NCI-H1105 treated with DMSO at 0.1 percent for 48 hours (cell line): ENCODE data around the gene UBFD1.
A peak's percentile ranks its signal among the peaks of the same experiment; 100 is the strongest.
"Not testable (repeated sequence)": the region's sequence is repeated elsewhere in the genome, so short reads cannot be mapped to it uniquely, and the experiment has no call there.

Source experiments
- DNase-seq: peaks from one replicate; lab custom pipeline; 2025; lab: John Stamatoyannopoulos, UW

Gene UBFD1

DNA sequence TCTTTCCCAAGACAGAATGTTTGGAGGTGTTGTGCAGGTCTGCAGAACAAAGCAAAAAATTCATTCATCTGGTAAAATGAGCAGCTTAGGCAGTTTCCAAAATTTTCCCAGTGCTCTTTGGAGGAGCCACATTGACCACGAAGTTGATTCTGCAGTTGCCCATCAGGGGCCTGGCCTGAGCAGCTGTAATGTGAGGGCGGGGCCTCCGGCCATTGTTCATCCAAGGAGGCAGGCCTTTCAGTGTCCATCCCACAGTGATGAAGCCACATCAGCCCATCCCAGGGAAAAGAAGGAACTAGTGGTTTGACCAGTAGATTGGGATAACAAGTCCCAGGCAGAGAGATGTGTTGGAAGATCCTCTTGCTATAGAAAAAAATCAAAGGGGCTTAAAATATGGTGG is 10.1 kb downstream of the UBFD1 start:
- no peak for DNase-seq

DNA sequence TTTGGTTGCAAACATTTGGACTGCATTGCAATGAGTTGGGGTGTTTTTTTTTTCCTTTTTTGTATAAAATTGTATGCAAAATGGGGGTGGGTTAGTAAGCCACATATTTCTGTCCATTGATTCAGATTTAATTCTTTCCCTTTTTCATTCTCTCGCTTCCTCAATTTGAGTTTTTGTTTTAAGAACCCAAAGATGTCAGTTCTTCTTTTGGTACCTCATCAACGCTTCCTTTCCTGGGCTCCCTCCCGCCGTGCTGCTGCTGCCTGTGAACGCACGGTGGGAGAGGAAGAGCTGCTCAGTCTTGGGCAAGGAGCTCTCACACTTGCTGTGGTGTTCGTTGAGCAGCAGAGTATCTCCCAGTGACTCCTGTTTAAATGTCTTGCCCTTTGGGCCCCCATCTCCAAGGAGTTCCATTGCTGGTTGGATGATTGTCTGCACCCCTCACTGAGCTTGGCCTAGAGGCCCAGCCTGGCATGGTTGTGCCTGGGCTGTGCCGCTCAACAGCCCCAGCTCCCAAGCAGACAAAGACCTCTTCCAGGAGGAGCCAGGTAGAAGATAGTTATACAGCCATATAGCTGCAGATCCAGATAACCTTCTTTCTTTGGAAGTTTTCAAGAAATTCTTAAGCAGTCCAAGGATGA is 13.6 kb downstream of the UBFD1 start:
- no peak for DNase-seq

DNA sequence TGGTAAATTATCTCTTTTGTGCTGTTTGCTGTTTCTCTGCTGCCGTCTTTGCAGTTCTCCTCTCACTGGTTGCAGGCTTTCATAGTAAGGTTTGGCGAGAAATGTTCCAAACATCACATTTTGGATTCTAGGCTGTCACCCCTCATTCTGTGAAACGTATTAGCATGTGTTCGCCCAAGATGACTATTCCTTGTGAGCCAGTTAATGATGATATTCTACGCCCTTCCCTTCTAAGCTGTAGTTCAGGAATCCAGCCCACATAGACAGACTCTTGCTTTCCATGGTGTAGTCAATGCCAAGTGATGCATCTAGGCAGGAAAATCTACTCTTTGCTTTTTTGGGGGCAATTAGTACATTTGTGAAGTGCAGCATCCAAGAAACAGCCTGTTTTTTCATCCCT is 14.4 kb downstream of the UBFD1 start:
- DNase-seq: no peak

DNA sequence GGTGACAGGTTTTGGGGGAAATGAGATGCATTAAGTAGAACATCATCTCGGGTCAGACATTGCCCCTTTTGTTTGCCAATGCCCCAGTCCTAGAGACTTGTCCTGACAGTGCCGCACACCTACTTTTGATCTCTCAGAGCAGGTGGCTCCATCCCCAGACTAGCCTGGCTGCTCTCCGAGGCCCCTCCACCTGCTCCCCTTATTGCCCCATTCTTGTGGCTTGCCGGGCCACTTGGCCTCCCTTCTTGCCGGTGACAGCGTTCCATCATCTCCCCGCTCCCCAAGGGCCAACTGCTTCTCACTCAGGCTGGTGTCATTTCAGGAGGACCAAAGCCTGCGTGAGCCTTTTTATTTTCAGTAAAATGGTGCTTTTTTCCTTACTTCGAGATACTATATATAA is 14.9 kb downstream of the UBFD1 start:
- DNase-seq: no peak

DNA sequence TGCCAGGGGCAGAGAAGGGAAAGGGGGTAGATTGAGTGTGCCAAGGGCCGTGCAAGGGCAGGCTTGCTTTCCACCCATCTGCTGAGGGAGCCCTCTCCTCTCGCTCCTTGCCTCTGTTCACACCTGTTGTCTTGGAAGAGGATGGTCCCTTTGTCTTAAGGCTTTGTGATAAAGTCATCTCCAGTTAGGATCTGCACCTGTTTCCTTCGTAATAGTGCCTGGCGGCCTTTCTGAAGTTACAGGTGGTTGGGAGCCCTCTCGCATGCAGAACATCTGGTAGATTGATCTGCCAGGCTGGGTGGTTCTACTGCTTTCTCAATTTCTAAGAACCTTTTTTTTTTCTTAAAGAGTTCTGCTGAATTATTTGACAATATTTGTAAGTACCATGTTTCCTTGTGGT is 16.3 kb downstream of the UBFD1 start:
- no peak for DNase-seq

DNA sequence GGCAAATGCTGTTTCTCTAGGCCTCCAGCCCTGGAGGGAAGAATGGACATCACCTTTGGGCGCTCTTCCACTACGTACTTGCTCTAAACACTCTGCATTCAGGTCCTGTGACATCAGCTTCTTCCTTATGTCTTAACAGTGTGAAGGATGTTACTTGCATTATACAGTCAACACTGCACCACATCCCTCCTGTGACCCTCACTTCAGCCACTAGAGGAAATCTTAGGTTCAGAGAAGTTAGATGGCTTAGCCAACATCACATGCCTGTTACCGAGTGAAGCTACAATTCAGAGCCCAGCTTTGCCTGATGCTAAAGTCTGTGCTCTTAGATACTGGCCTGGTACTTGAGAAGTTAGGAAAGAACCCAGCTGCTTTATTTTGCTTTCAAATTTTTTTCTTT is 18.3 kb downstream of the UBFD1 start:
- no peak for DNase-seq

DNA sequence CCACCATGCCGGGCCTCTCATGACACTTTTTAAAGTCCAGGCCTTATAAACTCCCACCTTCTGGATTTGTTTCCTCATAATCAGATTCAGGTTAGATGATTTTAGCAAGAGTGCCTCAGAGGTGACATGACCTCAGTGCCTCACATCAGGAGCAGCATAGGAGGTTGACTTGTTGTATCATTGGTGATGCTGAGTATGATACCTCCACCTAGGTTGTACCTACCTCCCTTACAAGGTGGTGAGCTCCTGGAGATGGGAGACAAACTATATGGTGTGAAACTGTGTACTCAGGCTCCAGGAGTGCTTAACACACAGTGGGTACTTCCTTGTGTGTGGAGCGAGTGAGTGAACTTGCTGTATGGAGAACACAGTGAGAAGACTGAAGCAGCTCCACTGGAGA is 20.0 kb downstream of the UBFD1 start:
- no peak for DNase-seq

DNA sequence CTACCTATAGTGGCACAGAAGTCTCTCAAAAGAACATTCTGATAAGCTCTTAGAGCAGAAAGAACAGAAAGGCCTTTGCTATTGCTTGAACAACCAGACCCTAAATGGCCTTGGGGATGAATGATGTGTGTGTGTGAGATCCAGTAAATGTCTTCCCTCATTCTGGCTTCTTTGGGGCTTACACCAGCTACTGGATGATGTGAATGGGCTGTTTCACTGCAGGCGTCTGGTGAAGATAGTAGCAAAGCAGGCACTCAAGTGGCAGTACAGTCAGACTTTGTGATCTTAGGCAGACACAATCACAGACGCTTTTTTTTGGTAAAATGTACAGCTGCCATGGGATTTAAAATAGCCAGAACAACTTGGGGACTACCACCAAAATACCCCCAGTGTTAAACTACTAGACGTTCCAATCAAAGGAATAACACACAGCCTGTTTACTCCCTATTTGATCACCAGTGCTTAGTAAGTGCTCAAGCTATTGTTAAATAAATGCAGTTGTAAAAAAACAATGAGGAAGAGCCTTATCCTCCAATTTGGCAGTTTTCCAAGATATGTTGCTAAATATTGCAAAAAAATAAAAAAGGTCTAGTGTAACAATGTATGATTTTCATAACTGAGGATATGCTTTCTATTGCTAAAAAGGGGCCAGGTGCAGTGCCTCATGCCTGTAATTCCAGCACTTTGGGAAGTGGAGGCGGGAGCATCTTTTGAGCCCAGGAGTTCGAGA is 20.7 kb downstream of the UBFD1 start:
- no peak for DNase-seq

DNA sequence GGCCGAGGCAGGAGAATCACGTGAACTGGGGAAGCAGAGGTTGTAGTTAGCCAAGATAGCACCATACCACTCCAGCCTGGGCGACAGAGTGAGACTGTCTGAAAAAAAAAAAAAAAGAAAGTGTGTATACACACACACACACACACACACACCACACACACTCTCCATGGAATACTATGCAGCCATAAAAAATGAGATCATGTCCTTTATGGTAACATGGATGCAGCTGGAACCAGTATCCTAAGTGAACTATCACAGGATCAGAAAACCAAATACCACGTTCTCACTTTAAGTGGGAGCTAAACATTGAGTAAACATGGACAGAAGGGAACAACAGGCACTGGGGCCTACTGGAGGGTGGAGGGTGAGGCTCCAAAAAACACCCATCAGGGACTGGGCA is 21.8 kb downstream of the UBFD1 start:
- no peak for DNase-seq

DNA sequence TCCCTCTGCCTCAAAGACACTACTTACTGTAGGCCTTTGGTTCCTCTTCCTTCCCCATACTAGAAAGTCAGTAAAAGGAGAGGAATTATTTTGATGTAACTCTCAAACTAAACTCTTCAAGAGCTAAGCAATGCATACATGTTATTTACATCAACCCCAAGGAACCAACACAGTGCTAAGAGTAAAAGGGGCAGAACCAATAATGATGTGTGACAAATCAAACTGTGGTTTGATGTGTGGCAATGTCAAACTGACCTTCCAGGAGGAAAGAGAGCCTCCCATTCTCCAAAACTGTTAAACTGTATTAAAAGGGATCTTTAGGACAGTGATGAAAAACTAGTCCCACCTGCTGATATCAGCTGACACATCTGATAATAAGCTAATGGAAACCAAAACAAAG is 22.9 kb downstream of the UBFD1 start:
- DNase-seq: no peak

DNA sequence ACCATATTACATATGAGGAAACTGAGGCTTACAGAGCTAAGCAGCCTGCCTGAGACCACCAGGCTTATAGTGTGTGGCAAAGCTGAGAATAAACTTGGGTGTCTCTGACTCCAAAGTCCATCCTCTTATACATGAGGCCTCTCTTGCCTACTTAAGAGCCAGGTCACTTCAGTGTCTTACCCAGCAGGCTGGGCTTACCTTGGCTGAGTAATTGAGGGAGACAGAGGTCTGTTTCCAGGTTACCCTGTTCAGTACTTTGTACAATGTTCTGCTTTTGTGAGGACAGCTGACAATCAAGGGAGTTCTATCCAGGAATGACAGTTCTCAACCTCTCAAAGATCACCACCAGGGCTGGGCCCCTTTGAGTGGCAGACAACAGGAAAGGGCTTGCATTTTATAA is 24.2 kb downstream of the UBFD1 start:
- no peak for DNase-seq

DNA sequence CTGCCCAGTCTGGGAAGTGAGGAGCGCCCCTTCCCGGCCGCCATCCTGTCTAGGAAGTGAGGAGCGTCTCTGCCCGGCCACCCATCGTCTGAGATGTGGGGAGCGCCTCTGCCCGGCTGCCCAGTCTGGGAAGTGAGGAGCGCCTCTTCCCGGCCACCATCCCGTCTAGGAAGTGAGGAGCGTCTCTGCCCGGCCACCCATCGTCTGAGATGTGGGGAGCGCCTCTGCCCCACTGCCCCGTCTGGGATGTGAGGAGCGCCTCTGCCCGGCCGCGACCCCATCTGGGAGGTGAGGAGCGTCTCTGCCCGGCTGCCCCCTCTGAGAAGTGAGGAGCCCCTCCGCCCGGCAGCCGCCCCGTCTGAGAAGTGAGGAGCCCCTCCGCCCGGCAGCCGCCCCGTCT is 25.7 kb downstream of the UBFD1 start:
- DNase-seq: not testable (repeated sequence)

DNA sequence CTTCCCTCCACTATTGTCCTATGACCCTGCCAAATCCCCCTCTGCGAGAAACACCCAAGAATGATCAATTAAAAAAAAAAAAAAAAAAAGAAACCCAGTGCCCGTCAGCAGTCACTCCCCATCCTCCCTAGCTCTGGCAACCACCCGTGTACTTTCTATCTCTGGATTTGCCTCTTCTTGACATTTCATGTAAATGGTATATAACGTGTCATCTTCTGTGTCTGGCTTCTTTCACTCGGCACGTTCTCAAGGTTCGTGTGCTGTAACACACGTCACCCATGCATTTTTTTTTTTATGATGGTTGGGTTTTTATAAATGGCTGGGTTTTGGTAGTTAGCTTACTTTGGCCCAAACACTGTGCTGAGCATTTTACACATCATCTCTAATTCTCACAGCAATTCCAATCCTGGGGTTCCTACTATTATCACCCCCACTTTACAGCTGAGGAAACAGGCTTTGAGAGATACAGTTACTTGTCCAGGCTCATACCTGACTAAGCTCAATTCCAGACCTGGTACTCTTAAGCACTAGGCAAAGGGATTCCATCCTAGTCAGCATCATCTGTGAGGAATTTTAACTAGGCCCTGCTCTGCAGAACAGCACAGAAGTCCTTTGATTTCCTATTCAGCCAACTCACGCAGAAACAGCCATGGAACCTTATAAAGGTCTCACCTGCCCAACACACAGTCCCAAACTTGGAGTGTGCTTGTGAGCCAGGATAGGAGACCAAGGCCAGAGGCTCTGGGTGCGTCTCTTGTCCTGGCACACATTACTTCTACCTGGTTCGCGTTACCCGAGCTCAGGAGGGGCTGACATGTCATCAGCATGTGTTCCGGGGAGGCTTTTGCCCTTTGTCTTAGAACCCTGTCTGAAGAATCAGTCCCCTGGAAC is 26.9 kb downstream of the UBFD1 start:
- no peak for DNase-seq

DNA sequence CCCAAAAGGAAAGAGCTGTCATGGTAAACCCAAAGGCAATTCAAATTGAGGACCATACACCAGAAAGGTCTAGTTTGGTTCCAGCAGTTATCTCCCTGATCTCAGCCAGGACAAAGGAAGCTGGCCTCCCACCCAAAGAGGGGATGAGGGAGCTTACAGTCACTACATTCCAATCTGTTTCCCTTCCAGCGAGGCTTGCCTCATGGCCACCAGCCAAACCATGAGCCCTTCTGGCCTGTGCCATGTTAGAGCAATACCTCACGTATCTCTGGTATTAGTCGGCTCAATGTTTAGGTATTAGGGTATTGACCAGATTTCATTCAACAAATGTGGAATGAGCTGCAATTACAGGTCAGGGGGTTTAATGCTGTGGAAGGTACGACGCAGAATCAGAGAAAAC is 30.2 kb downstream of the UBFD1 start:
- DNase-seq: no peak

DNA sequence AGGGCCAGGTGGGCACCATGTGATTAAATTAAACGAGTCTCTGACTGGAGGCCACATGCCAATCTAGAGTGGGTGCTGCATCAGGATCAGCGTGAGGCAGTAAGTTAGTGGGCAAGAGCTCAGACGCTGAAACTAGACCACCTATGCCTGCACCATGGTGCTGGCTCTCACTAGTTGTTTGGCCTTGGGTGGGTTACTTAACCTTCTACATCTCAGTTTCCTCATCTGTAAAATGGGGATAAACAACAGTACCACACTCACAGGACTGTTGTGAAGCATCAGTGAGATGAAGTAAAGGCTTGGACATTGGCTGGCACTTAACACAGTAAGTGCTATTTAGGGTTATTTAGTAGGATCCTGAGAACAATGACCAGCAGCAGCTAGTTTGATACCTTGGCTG is 32.7 kb downstream of the UBFD1 start:
- DNase-seq: no peak

DNA sequence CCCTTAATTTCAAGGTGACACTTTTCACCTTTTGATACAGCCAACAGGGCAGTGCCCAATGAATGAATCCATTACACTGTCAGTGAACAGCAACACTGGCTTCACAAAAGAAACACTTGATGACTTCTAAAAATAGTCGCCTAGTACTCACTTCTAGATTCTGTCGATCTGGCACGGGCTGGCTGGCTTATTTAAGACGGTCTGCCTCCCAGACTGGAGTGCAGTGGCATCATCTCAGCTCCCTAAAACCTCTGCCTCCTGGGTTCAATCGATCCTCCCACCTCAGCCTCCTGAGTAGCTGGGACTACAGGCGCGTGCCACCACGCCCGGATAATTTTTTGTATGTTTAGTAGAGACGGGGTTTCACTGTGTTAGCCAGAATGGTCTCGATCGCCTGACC is 36.7 kb downstream of the UBFD1 start:
- no peak for DNase-seq

DNA sequence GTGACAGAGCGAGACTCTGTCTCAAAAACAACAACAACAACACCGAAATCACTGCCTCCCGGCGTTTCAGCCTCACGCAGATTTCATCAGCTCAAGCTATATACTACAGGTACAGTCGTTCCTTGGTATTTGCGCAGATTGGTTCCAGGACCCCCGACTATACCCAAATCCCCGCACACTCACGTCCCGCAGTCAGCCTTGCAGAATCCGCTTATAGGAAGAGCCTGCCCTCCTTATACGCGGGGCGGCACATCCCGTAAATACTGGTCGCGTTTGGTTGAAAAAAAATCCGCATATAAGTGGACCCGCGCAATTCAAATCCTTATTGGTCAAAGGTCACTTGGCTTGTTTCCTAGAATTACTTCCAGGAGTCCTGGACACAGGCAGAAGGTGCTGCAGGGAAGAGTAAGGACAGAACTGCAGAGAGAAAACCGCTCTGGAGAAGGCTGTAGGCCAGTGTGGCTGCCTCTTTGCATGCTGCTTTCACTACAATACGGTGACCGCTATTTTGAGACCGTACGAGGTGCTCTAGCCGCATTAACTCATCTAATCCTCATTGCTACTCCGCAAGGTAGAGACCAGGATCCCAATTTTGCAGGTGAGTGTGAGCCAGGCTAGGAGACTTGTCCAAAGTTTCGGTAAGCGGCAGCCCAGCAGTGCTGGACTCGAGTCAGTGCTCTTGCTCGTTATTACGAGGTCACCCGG is 37.9 kb downstream of the UBFD1 start:
- no peak for DNase-seq

DNA sequence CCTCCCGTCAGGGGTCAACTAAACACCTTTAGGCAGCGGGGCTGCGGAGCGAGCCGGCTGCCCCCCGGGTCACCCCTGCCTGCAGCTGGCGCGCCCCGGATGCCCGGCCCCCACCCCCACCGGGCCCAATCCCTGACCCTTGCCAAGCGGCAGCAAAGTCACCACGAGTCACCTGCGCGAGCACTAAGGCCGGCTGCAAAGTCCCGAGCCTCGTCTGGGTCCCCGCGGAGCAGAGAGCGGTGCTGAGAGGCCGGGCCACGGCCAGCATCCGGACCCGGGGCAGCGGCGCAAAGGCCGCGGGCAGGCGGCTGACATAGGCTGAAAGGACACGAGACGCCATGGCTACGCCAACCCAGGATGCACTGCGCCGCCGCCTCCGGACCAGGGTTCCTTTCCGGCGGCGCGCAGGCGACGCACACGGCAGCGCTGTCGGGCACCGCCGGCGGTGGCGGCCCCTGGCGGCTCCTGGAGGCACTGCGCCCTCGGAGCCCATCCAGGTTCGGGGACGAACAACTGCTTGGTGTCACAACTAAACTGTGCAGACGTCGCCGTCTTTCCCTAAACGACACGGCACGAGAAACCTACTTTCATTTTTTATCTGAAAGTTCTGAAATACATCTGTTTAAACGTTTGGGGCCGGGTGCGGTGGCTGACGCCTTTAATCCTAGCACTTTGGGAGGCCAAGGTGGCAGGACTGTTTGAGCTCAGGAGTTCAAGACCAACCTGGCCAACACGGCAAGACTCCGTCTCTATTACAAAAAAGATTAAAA is 38.6 kb downstream of the UBFD1 start, which contains the start of gene NDUFAB1:
TSS of gene NDUFAB1 (minus strand) at position 366 of the 770 bp plus-strand sequence. CDS start at position 340, 26 bp downstream.
- peak; percentile 73 for DNase-seq

DNA sequence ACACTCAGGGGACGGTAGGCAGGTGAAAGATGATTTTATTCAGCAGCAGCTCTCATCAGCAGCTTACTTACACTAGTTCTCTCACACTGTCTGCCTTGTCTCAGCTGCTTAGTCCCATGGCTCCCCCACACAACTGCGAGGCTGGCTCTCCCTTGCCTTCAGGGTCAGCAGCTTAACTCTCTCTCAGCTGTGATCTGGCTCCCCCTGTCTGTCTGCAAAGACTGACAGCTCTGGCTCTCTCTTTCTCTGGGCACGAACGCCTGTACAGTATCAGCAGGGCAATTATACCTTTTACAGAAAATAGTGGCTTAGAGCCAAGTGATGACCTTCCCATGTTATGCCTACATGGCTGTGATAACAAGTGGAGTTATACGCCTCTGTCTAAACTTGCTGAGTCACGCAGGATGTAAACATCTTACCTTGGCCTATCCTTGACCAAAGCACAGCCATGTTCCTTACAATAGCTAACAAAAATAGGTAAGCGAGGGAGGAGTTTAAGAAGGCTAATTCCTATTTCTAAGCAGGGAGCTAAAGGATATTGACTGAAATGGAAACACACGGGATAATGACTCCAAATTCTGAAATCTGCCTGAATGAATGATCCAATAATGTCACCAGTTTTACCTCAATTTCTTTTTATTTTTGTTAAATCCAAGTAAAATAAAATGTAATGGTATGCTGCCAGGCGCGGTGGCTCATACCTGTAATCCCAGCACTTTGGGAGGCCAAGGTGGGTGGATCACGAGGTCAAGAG is 39.7 kb downstream of the UBFD1 start:
- peak; percentile 60 for DNase-seq

DNA sequence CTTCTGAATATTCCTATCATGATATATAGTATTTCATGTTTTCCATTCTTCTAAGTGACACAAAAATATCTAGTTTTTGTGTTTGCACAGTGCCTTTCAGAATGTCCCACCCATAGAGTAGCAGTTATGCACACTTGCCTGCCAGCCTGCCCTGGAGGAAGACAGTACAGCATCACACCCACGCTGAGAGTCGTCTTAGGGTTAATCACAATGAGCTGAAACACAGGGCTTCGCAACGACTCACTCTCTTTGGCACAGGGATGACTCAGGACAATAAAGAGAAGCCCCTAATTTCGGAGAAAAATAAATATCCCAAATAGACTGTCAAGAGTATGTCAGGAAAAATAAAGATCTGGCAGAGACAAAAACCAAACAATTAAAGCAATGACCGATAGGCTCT is 50.2 kb downstream of the UBFD1 start:
- no peak for DNase-seq

DNA sequence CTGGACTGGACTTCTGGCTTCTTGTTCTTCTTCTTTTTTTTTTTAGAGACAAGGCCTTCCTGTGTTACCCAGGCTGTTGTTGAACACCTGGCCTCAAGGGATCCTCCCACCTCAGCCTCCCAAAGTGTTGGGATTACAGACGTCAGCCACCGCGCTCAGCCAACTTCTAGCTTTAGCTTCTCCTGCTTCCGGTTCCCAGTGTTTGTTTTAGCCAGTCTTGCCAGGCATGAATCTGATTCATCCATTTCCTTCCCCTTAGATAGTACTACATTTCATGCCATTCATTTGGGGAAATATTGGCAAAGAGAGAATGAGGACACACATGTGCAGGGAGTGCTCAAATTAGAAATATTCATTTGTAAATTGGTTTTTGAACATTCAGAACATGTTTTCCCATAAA is 50.7 kb downstream of the UBFD1 start:
- no peak for DNase-seq
